Fibroblast of gingiva (primary cell): ENCODE data around the gene CACNG3.

Experiments used
- DNase-seq: peaks from one replicate; pipeline ENCODE4 v3.0.0-alpha.2; 2011; ENCODE audit warnings: low read depth

CACNG3 gene

GRCh38 chr16:24396350-24397271 is 140.5 kb downstream of the CACNG3 start:
- DNase-seq, result no peak

GRCh38 chr16:24409045-24409444 is 152.9 kb downstream of the CACNG3 start:
- no peak for DNase-seq
